ENCODE measurements around the gene TRIM41. TPM values are rescaled to one million over a fixed set of nuclear protein-coding genes. Genes with fewer than 3 reads are reported as not detected.

Gene TRIM41
- polyA plus RNA-seq (11.8 to 14.1 TPM (median 13.4 TPM) in 3 replicates), polyA minus RNA-seq (5.2 to 10.3 TPM (median 5.3 TPM) in 3 replicates)
- 6.8 TPM for polyA plus RNA-seq (2011; ENCODE audit: low read depth)
- polyA plus RNA-seq (2011; cell fraction: cytosol; rRNA removed): 9.2 and 12.8 TPM in 2 replicates
- polyA plus RNA-seq (2011; cell fraction: nucleus; rRNA removed): 40.3 and 44.3 TPM in 2 replicates
- 12.2 and 19.8 TPM in 2 replicates for polyA plus RNA-seq (2012; ENCODE audit: low replicate concordance)
- polyA minus RNA-seq (2011; cell fraction: cytosol; rRNA and poly(A)+ RNA removed): 12.5 TPM
- polyA minus RNA-seq (2011; cell fraction: nucleus; rRNA and poly(A)+ RNA removed): 11.0 and 11.1 TPM in 2 replicates

GRCh38 chr5:181223058-181223728 is at the start of gene TRIM41:
Gene TRIM41 (plus strand): TSS chr5:181223281. CDS start chr5:181224000, 719 bp downstream.
- dilution Hi-C loops (cut with MboI; ENCODE audit: extremely low pct_ligation_motif_present, low sequenced_read_pairs): no loop called here
- Histone ChIP-seq H3K4me1 (ENCODE audit: control insufficient read depth, extremely low read depth, insufficient read depth, low read length) (peaks cover 17% of the 10 kb centered on the region), H2AFZ (ENCODE audit: control insufficient read depth, low read length) (peak within 1 kb of the TSS; percentile 87), H3K4me2 (ENCODE audit: control insufficient read depth, extremely low read depth, insufficient read depth, low read depth, low read length) (peak within 1 kb of the TSS; percentile 94), H3K9me1 (ENCODE audit: control insufficient read depth, extremely low read depth, insufficient read depth, low read length) (peaks cover 4% of the 10 kb centered on the region), H3K27me3 (ENCODE audit: control insufficient read depth, extremely low read depth, insufficient read depth, low read length) (no peaks in the 10 kb centered on the region), H3K27ac (ENCODE audit: control insufficient read depth, insufficient read depth, low read length) (peak within 1 kb of the TSS; percentile 88), H3K9ac (ENCODE audit: control insufficient read depth, extremely low read depth, insufficient read depth, low read length) (peak within 1 kb of the TSS; percentile 87), H4K20me1 (ENCODE audit: control insufficient read depth, extremely low read depth, insufficient read depth, low read length) (no peaks in the 10 kb centered on the region), H3K36me3 (ENCODE audit: control insufficient read depth in 2 of 2, extremely low read depth in 1 of 2, insufficient read depth in 2 of 2, low read length in 2 of 2) (peaks cover 10 to 13% of the 10 kb centered on the region in 2 experiments), H3K79me2 (ENCODE audit: control insufficient read depth, insufficient read depth, low read length) (peaks cover 24% of the 10 kb centered on the region), H3K4me3 (ENCODE audit: control insufficient read depth in 2 of 3, extremely low read depth in 1 of 3, insufficient read depth in 2 of 3, low read depth in 1 of 3, low read length in 3 of 3) (peak within 1 kb of the TSS; percentile 85 to 88 (median 87)), H3K9me3 (ENCODE audit: control insufficient read depth, low read depth, low read length) (no peaks in the 10 kb centered on the region)
- FAIRE-seq (no peak), DNase-seq (ENCODE audit: low read depth, low spot score) (peak; percentile 90)
- TF ChIP-seq EZH2 (IDR thresholded peaks at IDR 0.05; ENCODE audit: low read length): no peak
- TF ChIP-seq CTCF (optimal IDR thresholded peaks at IDR 0.05 in 1 of 3, IDR thresholded peaks at IDR 0.05 in 1 of 3, conservative IDR thresholded peaks at IDR 0.05 in 1 of 3; ENCODE audit: extremely low read depth in 1 of 3, insufficient read depth in 2 of 3, low read length in 3 of 3): no peak

- H3K4me1 ChIP-seq (ENCODE audit: control insufficient read depth, extremely low read depth, insufficient read depth, low read length): peaks cover 5% of the 10 kb centered on the region
- H3K9me3 ChIP-seq (ENCODE audit: control insufficient read depth, low read depth, low read length): no peaks in the 10 kb centered on the region
- no peaks in the 10 kb centered on the region for H3K27me3 ChIP-seq (ENCODE audit: control insufficient read depth, extremely low read depth, insufficient read depth, low read length)
- H3K4me3 ChIP-seq (ENCODE audit: control insufficient read depth in 2 of 3, extremely low read depth in 1 of 3, insufficient read depth in 2 of 3, low read depth in 1 of 3, low read length in 3 of 3): peak overlapping the region; percentile 41 to 53 (median 46)
- FAIRE-seq: no peak
- peak; percentile 86 for DNase-seq (ENCODE audit: low read depth, low spot score)
- H3K36me3 ChIP-seq (ENCODE audit: control insufficient read depth in 2 of 2, extremely low read depth in 1 of 2, insufficient read depth in 2 of 2, low read length in 2 of 2): no peaks in the 10 kb centered on the region
- no peaks in the 10 kb centered on the region for H3K9me1 ChIP-seq (ENCODE audit: control insufficient read depth, extremely low read depth, insufficient read depth, low read length)
- peak overlapping the region; percentile 27 for H2AFZ ChIP-seq (ENCODE audit: control insufficient read depth, low read length)
- H3K4me2 ChIP-seq (ENCODE audit: control insufficient read depth, extremely low read depth, insufficient read depth, low read depth, low read length): peak overlapping the region; percentile 47
- TF ChIP-seq CTCF (optimal IDR thresholded peaks at IDR 0.05 in 1 of 3, IDR thresholded peaks at IDR 0.05 in 1 of 3, conservative IDR thresholded peaks at IDR 0.05 in 1 of 3; ENCODE audit: extremely low read depth in 1 of 3, insufficient read depth in 2 of 3, low read length in 3 of 3): peak in 1 of 3 experiments; percentile 9
- TF ChIP-seq EZH2 (IDR thresholded peaks at IDR 0.05; ENCODE audit: low read length): no peak
- H3K79me2 ChIP-seq (ENCODE audit: control insufficient read depth, insufficient read depth, low read length): no peaks in the 10 kb centered on the region
- H4K20me1 ChIP-seq (ENCODE audit: control insufficient read depth, extremely low read depth, insufficient read depth, low read length): no peaks in the 10 kb centered on the region
- dilution Hi-C loops (cut with MboI; ENCODE audit: extremely low pct_ligation_motif_present, low sequenced_read_pairs): no loop called here
- no peak overlapping the region for H3K27ac ChIP-seq (ENCODE audit: control insufficient read depth, insufficient read depth, low read length)
- peak overlapping the region; percentile 20 for H3K9ac ChIP-seq (ENCODE audit: control insufficient read depth, extremely low read depth, insufficient read depth, low read length)
These were observed 49.4 kb upstream of the TRIM41 start for GRCh38 chr5:181173420-181174342.

Measured in keratinocyte (primary cell).